ENCODE data around the gene TBC1D17.

TBC1D17 gene

DNA sequence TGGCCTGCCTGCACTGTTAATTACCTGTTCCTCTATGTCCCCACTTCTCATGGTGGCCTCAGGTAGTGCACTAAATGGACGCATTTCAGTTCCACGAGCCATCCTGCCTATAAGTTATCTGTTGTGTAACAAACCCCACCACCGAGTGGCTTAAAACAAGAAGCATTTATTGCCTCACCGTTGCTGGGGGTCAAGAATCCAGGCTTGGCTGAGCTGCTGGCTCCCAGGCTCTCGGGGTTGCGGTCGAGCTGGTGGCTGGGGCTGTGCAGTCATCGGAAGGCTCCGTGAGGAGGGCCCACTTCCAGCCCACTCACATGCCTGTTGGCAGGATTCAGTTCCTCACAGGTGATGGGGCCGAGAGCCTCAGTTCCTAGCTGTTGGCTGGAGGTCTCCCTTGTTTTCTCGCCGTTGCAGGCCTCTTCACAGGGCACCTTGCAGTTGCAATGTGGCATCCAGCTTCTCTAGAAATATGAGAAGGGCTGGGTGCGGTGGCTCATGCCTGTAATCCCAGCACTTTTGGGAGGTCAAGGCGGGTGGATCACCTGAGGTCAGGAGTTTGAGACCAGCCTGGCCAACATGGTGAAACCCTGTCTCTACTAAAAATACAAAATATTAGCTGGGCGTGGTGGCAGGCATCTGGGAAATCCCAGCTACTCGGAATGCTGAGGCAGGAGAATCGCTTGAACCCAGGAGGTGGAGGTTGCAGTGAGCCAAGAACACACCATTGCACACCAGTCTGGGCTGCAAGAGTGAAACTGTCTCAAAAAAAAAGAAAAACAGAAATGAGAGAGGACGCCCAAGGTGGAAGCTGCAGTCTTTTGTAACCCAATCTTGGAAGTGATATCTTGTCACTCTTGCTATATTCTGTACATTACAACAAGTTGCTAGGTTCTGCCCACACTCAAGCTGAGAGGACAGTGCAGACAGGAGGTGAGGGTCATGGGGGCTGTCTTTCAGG is 33.1 kb upstream of the TBC1D17 start:
- no peaks in the 10 kb centered on the region for H3K9me2 ChIP-seq (replicated peaks; ENCODE audit: control insufficient read depth, low read length)

DNA sequence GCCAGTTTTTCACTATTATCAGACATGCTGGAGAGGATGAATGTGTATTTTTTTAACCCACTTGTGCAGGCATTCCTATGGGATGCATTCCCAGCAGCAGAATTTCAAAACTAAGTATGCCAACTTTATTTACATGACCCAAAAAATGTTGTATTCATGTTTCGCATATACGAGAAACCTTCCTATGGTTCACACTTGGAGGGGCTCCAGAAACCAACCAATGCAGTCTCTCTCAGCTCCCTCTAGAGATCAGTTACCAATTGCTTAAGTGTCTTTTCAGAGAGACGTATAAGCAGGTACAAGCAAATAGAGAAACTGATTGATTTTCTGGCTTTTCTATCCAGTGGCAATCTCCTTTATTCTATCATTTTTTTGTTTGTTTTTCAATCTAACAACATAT is 32.1 kb upstream of the TBC1D17 start:
- peaks cover 60% of the 10 kb centered on the region for H3K4me1 ChIP-seq (ENCODE audit: control insufficient read depth, low read length)
- H3K27me3 ChIP-seq (ENCODE audit: control insufficient read depth, low read length) = no peaks in the 10 kb centered on the region
- H3K4me2 ChIP-seq (ENCODE audit: low read length) = no peak overlapping the region
- peaks cover 10% of the 10 kb centered on the region for H3K36me3 ChIP-seq (ENCODE audit: control insufficient read depth, low read length)
- no peak overlapping the region; the same call in 1 of the 2 replicates for H3K27ac ChIP-seq (ENCODE audit: low read depth, low read length)
- H3K4me3 ChIP-seq (ENCODE audit: low read length) = no peak overlapping the region
- peaks cover 32% of the 10 kb centered on the region for H3F3A ChIP-seq (ENCODE audit: control insufficient read depth, insufficient read depth)
- H3K9me2 ChIP-seq (replicated peaks; ENCODE audit: control insufficient read depth, low read length) = no peaks in the 10 kb centered on the region
- no peaks in the 10 kb centered on the region for H4K20me1 ChIP-seq (ENCODE audit: control insufficient read depth, insufficient read depth, low read depth, low read length)
- no peaks in the 10 kb centered on the region for H3K9me3 ChIP-seq (ENCODE audit: control insufficient read depth, insufficient read depth, low read length)
- TF ChIP-seq, protein P1, sequence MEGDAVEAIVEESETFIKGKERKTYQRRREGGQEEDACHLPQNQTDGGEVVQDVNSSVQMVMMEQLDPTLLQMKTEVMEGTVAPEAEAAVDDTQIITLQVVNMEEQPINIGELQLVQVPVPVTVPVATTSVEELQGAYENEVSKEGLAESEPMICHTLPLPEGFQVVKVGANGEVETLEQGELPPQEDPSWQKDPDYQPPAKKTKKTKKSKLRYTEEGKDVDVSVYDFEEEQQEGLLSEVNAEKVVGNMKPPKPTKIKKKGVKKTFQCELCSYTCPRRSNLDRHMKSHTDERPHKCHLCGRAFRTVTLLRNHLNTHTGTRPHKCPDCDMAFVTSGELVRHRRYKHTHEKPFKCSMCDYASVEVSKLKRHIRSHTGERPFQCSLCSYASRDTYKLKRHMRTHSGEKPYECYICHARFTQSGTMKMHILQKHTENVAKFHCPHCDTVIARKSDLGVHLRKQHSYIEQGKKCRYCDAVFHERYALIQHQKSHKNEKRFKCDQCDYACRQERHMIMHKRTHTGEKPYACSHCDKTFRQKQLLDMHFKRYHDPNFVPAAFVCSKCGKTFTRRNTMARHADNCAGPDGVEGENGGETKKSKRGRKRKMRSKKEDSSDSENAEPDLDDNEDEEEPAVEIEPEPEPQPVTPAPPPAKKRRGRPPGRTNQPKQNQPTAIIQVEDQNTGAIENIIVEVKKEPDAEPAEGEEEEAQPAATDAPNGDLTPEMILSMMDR (IDR thresholded peaks at IDR 0.05; ENCODE audit: low read depth, low read length, poor library complexity, severe bottlenecking) = no peak
- no peak for TF ChIP-seq EZH2phosphoT487 (IDR thresholded peaks at IDR 0.05; ENCODE audit: borderline replicate concordance, low read length)
- no peaks in the 10 kb centered on the region for H3K79me2 ChIP-seq (ENCODE audit: control insufficient read depth, low read length)

More for the DNA sequence above, 33.1 kb upstream of the TBC1D17 start:
- H3K9me3 ChIP-seq (ENCODE audit: control insufficient read depth, insufficient read depth, low read length) = no peaks in the 10 kb centered on the region
- no peaks in the 10 kb centered on the region; the same call in 1 of the 2 replicates for H3K79me2 ChIP-seq (ENCODE audit: control insufficient read depth, low read length)
- H3K27me3 ChIP-seq (ENCODE audit: control insufficient read depth, low read length) = no peaks in the 10 kb centered on the region
- H3F3A ChIP-seq (ENCODE audit: control insufficient read depth, insufficient read depth) = peaks cover 32% of the 10 kb centered on the region
- TF ChIP-seq, protein P1 (IDR thresholded peaks at IDR 0.05; ENCODE audit: low read depth, low read length, poor library complexity, severe bottlenecking) = no peak
- no peak for TF ChIP-seq EZH2phosphoT487 (IDR thresholded peaks at IDR 0.05; ENCODE audit: borderline replicate concordance, low read length)
- peak overlapping the region; percentile 70 for H3K27ac ChIP-seq (ENCODE audit: low read depth, low read length)
- H3K4me2 ChIP-seq (ENCODE audit: low read length) = peak overlapping the region; percentile 49
- H4K20me1 ChIP-seq (ENCODE audit: control insufficient read depth, insufficient read depth, low read depth, low read length) = no peaks in the 10 kb centered on the region
- H3K4me3 ChIP-seq (ENCODE audit: low read length) = peak overlapping the region; percentile 23
- H3K36me3 ChIP-seq (ENCODE audit: control insufficient read depth, low read length) = peaks cover 18% of the 10 kb centered on the region
- peaks cover 54% of the 10 kb centered on the region for H3K4me1 ChIP-seq (ENCODE audit: control insufficient read depth, low read length)

DNA sequence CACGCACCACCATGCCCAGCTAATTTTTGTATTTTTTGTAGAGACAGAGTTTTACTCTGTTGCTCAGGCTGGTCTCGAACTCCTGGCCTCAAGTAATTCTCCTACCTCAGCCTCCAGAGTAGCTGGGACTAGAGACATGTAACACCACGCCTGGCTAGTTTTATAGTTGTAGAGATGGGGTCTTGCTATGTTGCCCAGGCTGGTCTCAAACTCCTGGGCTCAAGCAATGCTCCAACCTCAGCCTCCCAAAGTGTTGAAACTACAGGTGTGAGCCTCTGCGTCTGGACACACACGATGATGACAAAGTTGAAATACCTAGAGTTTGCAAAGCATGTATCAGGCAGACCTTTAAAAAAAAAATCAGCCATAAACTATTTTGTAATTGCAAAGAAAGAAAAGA is 31.1 kb upstream of the TBC1D17 start:
- H4K20me1 ChIP-seq (ENCODE audit: control insufficient read depth, insufficient read depth, low read depth, low read length) = no peaks in the 10 kb centered on the region
- H3K9me2 ChIP-seq (replicated peaks; ENCODE audit: control insufficient read depth, low read length) = no peaks in the 10 kb centered on the region
- no peak overlapping the region for H3K4me3 ChIP-seq (ENCODE audit: low read length)
- H3K27ac ChIP-seq (ENCODE audit: low read depth, low read length) = no peak overlapping the region
- no peaks in the 10 kb centered on the region for H3K9me3 ChIP-seq (ENCODE audit: control insufficient read depth, insufficient read depth, low read length)
- no peaks in the 10 kb centered on the region for H3K79me2 ChIP-seq (ENCODE audit: control insufficient read depth, low read length)
- H3K4me2 ChIP-seq (ENCODE audit: low read length) = no peak overlapping the region
- peaks cover 28% of the 10 kb centered on the region for H3F3A ChIP-seq (ENCODE audit: control insufficient read depth, insufficient read depth)
- H3K27me3 ChIP-seq (ENCODE audit: control insufficient read depth, low read length) = no peaks in the 10 kb centered on the region
- peaks cover 60% of the 10 kb centered on the region for H3K4me1 ChIP-seq (ENCODE audit: control insufficient read depth, low read length)
- TF ChIP-seq, protein P1 (IDR thresholded peaks at IDR 0.05; ENCODE audit: low read depth, low read length, poor library complexity, severe bottlenecking) = no peak
- no peak for TF ChIP-seq EZH2phosphoT487 (IDR thresholded peaks at IDR 0.05; ENCODE audit: borderline replicate concordance, low read length)
- 0 out of 2 replicates have a peak, but pooled peaks cover 3% of the 10 kb centered on the region for H3K36me3 ChIP-seq (ENCODE audit: control insufficient read depth, low read length)
